ENCODE results near the gene WDR17. TPM values are rescaled to one million over a fixed set of nuclear protein-coding genes. Genes with fewer than 3 reads are reported as not detected.

Gene WDR17
- total and polyA plus RNA-seq, 2 of the 8 experiments (the other 6 are each of a cell fraction or from before 2014, with no cell fraction given) = 1.4 to 3.3 TPM

DNA sequence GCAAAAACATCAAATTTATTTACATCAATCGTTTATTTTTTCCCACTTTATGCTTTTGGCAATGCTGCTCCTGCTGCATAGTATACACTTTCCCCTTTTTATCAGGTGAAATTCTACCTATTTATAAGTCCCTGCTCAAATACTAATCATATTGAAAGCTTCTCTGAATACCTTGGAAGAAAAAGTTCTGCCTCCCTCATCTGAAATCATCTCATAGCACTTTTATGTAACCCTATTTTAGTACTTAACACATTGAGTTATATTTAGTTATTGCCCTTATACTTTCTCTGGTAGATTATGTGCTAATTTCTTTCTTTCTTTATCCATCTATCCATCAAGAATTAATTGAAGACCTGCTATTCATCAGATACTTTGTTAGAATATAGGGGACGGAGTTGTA lies 1.1 kb upstream of the WDR17 start (continued):
- no peak for TF ChIP-seq GABPA (IDR thresholded peaks at IDR 0.05; ENCODE audit: borderline replicate concordance, insufficient read depth, low read length)
- TF ChIP-seq HDAC2 (IDR thresholded peaks at IDR 0.05; ENCODE audit: borderline replicate concordance in 1 of 2, low read depth in 2 of 2, low read length in 2 of 2) = no peak
- TF ChIP-seq, protein P1, sequence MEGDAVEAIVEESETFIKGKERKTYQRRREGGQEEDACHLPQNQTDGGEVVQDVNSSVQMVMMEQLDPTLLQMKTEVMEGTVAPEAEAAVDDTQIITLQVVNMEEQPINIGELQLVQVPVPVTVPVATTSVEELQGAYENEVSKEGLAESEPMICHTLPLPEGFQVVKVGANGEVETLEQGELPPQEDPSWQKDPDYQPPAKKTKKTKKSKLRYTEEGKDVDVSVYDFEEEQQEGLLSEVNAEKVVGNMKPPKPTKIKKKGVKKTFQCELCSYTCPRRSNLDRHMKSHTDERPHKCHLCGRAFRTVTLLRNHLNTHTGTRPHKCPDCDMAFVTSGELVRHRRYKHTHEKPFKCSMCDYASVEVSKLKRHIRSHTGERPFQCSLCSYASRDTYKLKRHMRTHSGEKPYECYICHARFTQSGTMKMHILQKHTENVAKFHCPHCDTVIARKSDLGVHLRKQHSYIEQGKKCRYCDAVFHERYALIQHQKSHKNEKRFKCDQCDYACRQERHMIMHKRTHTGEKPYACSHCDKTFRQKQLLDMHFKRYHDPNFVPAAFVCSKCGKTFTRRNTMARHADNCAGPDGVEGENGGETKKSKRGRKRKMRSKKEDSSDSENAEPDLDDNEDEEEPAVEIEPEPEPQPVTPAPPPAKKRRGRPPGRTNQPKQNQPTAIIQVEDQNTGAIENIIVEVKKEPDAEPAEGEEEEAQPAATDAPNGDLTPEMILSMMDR (IDR thresholded peaks at IDR 0.05; ENCODE audit: control extremely low read depth in 1 of 3, insufficient read depth in 1 of 3, low read depth in 1 of 3, low read length in 3 of 3) = no peak
- TF ChIP-seq NANOG (IDR thresholded peaks at IDR 0.05; ENCODE audit: insufficient read depth, low read depth, low read length, poor library complexity, severe bottlenecking) = no peak
- TF ChIP-seq CBX8 (IDR thresholded peaks at IDR 0.05; ENCODE audit: borderline replicate concordance, low read depth, low read length) = no peak
- no peak for TF ChIP-seq CHD2 (IDR thresholded peaks at IDR 0.05; ENCODE audit: low read length)
